ENCODE results near the gene FMC1.
A peak's percentile ranks its signal among the peaks of the same experiment; 100 is the strongest.

Gene FMC1

DNA sequence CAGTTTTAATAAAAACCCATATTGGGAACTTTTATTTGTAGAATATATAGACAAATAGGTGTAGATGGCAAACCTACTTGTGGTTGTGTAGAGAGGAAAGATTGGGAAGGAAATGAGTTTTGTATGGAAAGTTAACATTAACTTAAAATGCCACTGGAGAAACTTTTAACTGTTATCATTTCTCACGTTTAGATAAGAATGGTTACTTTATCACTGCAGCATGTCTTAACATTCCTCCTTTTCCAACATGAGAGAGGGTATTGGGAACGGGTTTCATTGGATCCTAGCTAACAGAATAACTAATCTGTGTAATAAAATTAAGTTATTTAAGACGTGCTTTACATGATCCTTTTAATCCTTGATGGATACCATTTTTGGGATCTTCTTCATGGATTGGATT is 20.4 kb downstream of the FMC1 start:
- H3K9me3 ChIP-seq (ENCODE audit: control insufficient read depth, low read depth, low read length), result no peaks in the 10 kb centered on the region
- peak overlapping the region; percentile 94 for H3K4me3 ChIP-seq (ENCODE audit: low read length)
- H3K36me3 ChIP-seq (ENCODE audit: control insufficient read depth, low read depth, low read length), result peaks cover 18% of the 10 kb centered on the region
- peaks cover 21% of the 10 kb centered on the region for H3K4me1 ChIP-seq (ENCODE audit: control insufficient read depth, low read depth, low read length)
- no peaks in the 10 kb centered on the region for H3K27me3 ChIP-seq (ENCODE audit: control insufficient read depth, insufficient read depth, low read length)
- H3K27ac ChIP-seq (ENCODE audit: low read length), result peak overlapping the region; percentile 93
- peak overlapping the region; percentile 97 for H3K9ac ChIP-seq (ENCODE audit: low read length)

GRCh38 chr7:139362302-139362701 is 21.2 kb downstream of the FMC1 start:
- Histone ChIP-seq H3K4me3 (ENCODE audit: low read length) (peak overlapping the region; percentile 94), H3K27ac (ENCODE audit: low read length) (no peak overlapping the region), H3K4me1 (ENCODE audit: control insufficient read depth, low read depth, low read length) (peaks cover 17% of the 10 kb centered on the region), H3K9ac (ENCODE audit: low read length) (no peak overlapping the region), H3K36me3 (ENCODE audit: control insufficient read depth, low read depth, low read length) (peaks cover 18% of the 10 kb centered on the region), H3K27me3 (ENCODE audit: control insufficient read depth, insufficient read depth, low read length) (no peaks in the 10 kb centered on the region), H3K9me3 (ENCODE audit: control insufficient read depth, low read depth, low read length) (no peaks in the 10 kb centered on the region)

DNA sequence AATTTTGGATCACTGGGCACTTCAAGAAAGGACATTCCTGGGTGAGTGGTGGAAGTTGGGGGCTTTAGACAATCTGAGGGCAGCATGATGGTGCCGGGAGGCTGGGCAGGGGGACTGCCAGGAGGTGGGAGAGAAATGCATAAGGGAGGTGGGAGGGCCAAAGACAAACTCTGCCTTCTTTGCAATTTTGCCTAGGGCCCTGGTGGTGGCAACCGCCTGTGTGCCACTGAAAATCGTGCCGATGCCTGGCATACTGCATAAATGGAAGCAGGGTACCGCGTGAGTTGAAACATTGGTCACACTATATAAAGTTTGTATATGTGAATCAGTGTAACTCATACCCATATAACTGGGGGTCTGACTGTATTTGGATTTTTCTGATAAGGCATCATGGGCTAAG is 21.8 kb downstream of the FMC1 start:
- Histone ChIP-seq H3K27me3 (ENCODE audit: control insufficient read depth, insufficient read depth, low read length) (no peaks in the 10 kb centered on the region), H3K4me3 (ENCODE audit: low read length) (peak overlapping the region; percentile 94), H3K27ac (ENCODE audit: low read length) (no peak overlapping the region), H3K9ac (ENCODE audit: low read length) (no peak overlapping the region), H3K36me3 (ENCODE audit: control insufficient read depth, low read depth, low read length) (peaks cover 24% of the 10 kb centered on the region), H3K4me1 (ENCODE audit: control insufficient read depth, low read depth, low read length) (peaks cover 17% of the 10 kb centered on the region), H3K9me3 (ENCODE audit: control insufficient read depth, low read depth, low read length) (no peaks in the 10 kb centered on the region)

DNA sequence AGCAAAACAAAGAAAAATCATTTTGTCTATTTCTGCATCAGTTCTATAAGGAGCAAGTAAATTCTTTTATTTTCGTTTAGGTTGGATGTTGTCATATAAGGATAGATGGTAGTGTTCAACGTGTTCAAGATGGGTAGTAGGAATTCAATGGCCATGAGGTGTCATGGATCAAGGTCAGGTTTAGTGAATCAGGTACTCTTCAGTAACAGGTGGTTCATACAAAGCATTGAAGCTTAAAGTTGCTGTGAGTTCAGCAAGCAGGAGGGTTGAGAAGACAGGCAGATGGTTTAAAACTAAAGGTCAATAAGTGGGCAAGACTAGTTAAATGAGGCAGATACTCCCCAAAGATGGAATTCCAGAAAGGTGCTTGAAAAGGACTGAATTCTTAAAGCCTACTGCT is 24.2 kb downstream of the FMC1 start:
- H3K9ac ChIP-seq (ENCODE audit: low read length), result no peak overlapping the region
- H3K36me3 ChIP-seq (ENCODE audit: control insufficient read depth, low read depth, low read length), result peaks cover 26% of the 10 kb centered on the region
- no peak overlapping the region for H3K4me3 ChIP-seq (ENCODE audit: low read length)
- peaks cover 27% of the 10 kb centered on the region for H3K4me1 ChIP-seq (ENCODE audit: control insufficient read depth, low read depth, low read length)
- no peak overlapping the region for H3K27ac ChIP-seq (ENCODE audit: low read length)
- H3K27me3 ChIP-seq (ENCODE audit: control insufficient read depth, insufficient read depth, low read length), result no peaks in the 10 kb centered on the region
- H3K9me3 ChIP-seq (ENCODE audit: control insufficient read depth, low read depth, low read length), result no peaks in the 10 kb centered on the region

GRCh38 chr7:139366400-139366799 is 25.3 kb downstream of the FMC1 start:
- no peak overlapping the region for H3K4me3 ChIP-seq (ENCODE audit: low read length)
- H3K9ac ChIP-seq (ENCODE audit: low read length), result no peak overlapping the region
- no peaks in the 10 kb centered on the region for H3K27me3 ChIP-seq (ENCODE audit: control insufficient read depth, insufficient read depth, low read length)
- peaks cover 26% of the 10 kb centered on the region for H3K36me3 ChIP-seq (ENCODE audit: control insufficient read depth, low read depth, low read length)
- no peak overlapping the region for H3K27ac ChIP-seq (ENCODE audit: low read length)
- no peaks in the 10 kb centered on the region for H3K9me3 ChIP-seq (ENCODE audit: control insufficient read depth, low read depth, low read length)
- H3K4me1 ChIP-seq (ENCODE audit: control insufficient read depth, low read depth, low read length), result peaks cover 29% of the 10 kb centered on the region

- Histone ChIP-seq H3K4me1 (ENCODE audit: control insufficient read depth, low read depth, low read length) (peaks cover 19% of the 10 kb centered on the region), H3K4me3 (ENCODE audit: low read length) (no peak overlapping the region), H3K36me3 (ENCODE audit: control insufficient read depth, low read depth, low read length) (peaks cover 26% of the 10 kb centered on the region), H3K27me3 (ENCODE audit: control insufficient read depth, insufficient read depth, low read length) (no peaks in the 10 kb centered on the region), H3K27ac (ENCODE audit: low read length) (no peak overlapping the region), H3K9me3 (ENCODE audit: control insufficient read depth, low read depth, low read length) (no peaks in the 10 kb centered on the region), H3K9ac (ENCODE audit: low read length) (no peak overlapping the region)
These were observed 26.5 kb downstream of the FMC1 start for GRCh38 chr7:139367438-139368155.

DNA sequence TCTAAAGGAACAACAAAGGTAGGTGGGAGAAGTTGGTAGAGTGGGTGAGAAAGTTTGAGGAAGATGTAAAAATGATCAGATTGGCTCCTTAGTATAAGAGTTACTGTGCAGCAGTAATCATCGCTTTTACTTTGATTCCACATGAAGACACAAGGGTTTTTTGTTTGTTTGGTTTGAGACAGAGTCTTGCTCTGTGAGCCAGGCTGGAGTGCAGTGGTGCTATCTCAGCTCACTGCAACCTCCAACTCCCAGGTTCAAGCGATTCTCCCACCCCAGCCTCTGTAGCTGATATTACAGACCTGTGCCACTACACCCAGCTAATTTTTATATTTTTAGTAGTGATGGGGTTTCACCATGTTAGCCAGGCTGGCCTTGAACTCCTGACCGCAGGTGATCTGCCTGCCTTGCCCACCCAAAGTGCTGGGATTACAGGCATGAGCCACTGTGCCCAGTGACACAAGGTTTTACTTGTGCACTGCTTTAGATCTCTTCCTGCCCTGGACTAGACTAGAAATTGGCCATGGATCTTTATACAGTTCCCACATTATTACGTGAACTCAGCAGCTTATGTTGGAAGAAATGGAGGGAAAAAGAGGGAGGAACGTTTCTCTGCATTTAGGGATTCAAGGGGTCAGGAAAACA is 29.3 kb downstream of the FMC1 start:
- no peak overlapping the region for H3K27ac ChIP-seq (ENCODE audit: low read length)

GRCh38 chr7:139370943-139371313 is 29.8 kb downstream of the FMC1 start:
- no peaks in the 10 kb centered on the region for H3K27me3 ChIP-seq (ENCODE audit: control insufficient read depth, insufficient read depth, low read length)
- H3K9ac ChIP-seq (ENCODE audit: low read length), result no peak overlapping the region
- H3K9me3 ChIP-seq (ENCODE audit: control insufficient read depth, low read depth, low read length), result no peaks in the 10 kb centered on the region
- no peak overlapping the region for H3K27ac ChIP-seq (ENCODE audit: low read length)
- H3K36me3 ChIP-seq (ENCODE audit: control insufficient read depth, low read depth, low read length), result peaks cover 26% of the 10 kb centered on the region
- H3K4me1 ChIP-seq (ENCODE audit: control insufficient read depth, low read depth, low read length), result peaks cover 14% of the 10 kb centered on the region
- H3K4me3 ChIP-seq (ENCODE audit: low read length), result no peak overlapping the region

More for the DNA sequence above, 29.3 kb downstream of the FMC1 start:
- H3K9ac ChIP-seq (ENCODE audit: low read length), result no peak overlapping the region
- H3K27me3 ChIP-seq (ENCODE audit: control insufficient read depth, insufficient read depth, low read length), result no peaks in the 10 kb centered on the region
- H3K4me1 ChIP-seq (ENCODE audit: control insufficient read depth, low read depth, low read length), result peaks cover 14% of the 10 kb centered on the region
- peaks cover 26% of the 10 kb centered on the region for H3K36me3 ChIP-seq (ENCODE audit: control insufficient read depth, low read depth, low read length)
- H3K4me3 ChIP-seq (ENCODE audit: low read length), result no peak overlapping the region
- no peaks in the 10 kb centered on the region for H3K9me3 ChIP-seq (ENCODE audit: control insufficient read depth, low read depth, low read length)

DNA sequence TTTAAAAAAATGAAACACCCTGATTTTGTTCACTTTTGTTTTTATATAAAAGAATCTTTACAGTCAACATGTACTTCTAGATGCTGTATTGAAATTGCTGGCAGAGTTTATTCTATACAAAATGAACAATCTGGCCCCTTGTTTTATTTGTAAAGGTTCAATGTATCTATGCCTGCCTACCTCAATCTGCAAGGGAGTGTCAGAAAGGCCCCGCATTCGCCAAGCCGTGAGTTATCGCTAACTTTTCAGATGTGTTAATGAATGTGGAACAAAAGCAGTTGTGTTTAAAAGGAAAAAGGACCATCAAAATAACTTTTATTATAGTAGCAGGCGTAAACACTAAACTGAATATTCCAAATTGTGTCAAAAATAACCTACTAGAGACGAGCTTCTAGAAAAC is 33.1 kb downstream of the FMC1 start:
- no peaks in the 10 kb centered on the region for H3K27me3 ChIP-seq (ENCODE audit: control insufficient read depth, insufficient read depth, low read length)
- no peak overlapping the region for H3K9ac ChIP-seq (ENCODE audit: low read length)
- no peaks in the 10 kb centered on the region for H3K9me3 ChIP-seq (ENCODE audit: control insufficient read depth, low read depth, low read length)
- peaks cover 36% of the 10 kb centered on the region for H3K36me3 ChIP-seq (ENCODE audit: control insufficient read depth, low read depth, low read length)
- H3K27ac ChIP-seq (ENCODE audit: low read length), result no peak overlapping the region
- no peak overlapping the region for H3K4me3 ChIP-seq (ENCODE audit: low read length)
- H3K4me1 ChIP-seq (ENCODE audit: control insufficient read depth, low read depth, low read length), result peaks cover 12% of the 10 kb centered on the region

GRCh38 chr7:139382439-139382838 is 41.3 kb downstream of the FMC1 start:
- no peaks in the 10 kb centered on the region for H3K9me3 ChIP-seq (ENCODE audit: control insufficient read depth, low read depth, low read length)
- no peaks in the 10 kb centered on the region for H3K4me1 ChIP-seq (ENCODE audit: control insufficient read depth, low read depth, low read length)
- no peak overlapping the region for H3K4me3 ChIP-seq (ENCODE audit: low read length)
- H3K27me3 ChIP-seq (ENCODE audit: control insufficient read depth, insufficient read depth, low read length), result no peaks in the 10 kb centered on the region
- H3K9ac ChIP-seq (ENCODE audit: low read length), result no peak overlapping the region
- H3K27ac ChIP-seq (ENCODE audit: low read length), result no peak overlapping the region
- peaks cover 37% of the 10 kb centered on the region for H3K36me3 ChIP-seq (ENCODE audit: control insufficient read depth, low read depth, low read length)

- peaks cover 33% of the 10 kb centered on the region for H3K36me3 ChIP-seq (ENCODE audit: control insufficient read depth, low read depth, low read length)
- no peaks in the 10 kb centered on the region for H3K9me3 ChIP-seq (ENCODE audit: control insufficient read depth, low read depth, low read length)
- no peaks in the 10 kb centered on the region for H3K4me1 ChIP-seq (ENCODE audit: control insufficient read depth, low read depth, low read length)
- no peak overlapping the region for H3K4me3 ChIP-seq (ENCODE audit: low read length)
- no peaks in the 10 kb centered on the region for H3K27me3 ChIP-seq (ENCODE audit: control insufficient read depth, insufficient read depth, low read length)
- H3K9ac ChIP-seq (ENCODE audit: low read length), result no peak overlapping the region
- no peak overlapping the region for H3K27ac ChIP-seq (ENCODE audit: low read length)
These were observed 43.5 kb downstream of the FMC1 start for GRCh38 chr7:139384611-139385010.

- Histone ChIP-seq H3K9me3 (ENCODE audit: control insufficient read depth, low read depth, low read length) (no peaks in the 10 kb centered on the region), H3K36me3 (ENCODE audit: control insufficient read depth, low read depth, low read length) (peaks cover 38% of the 10 kb centered on the region), H3K4me1 (ENCODE audit: control insufficient read depth, low read depth, low read length) (no peaks in the 10 kb centered on the region), H3K27me3 (ENCODE audit: control insufficient read depth, insufficient read depth, low read length) (no peaks in the 10 kb centered on the region), H3K27ac (ENCODE audit: low read length) (no peak overlapping the region), H3K4me3 (ENCODE audit: low read length) (no peak overlapping the region), H3K9ac (ENCODE audit: low read length) (no peak overlapping the region)
These were observed 46.5 kb downstream of the FMC1 start for GRCh38 chr7:139387594-139387993.

All from iPS-18a (cell line).